H9 (cell line): ENCODE measurements around the gene PHLDA3. TPM values are rescaled to one million over a fixed set of nuclear protein-coding genes. Genes with fewer than 3 reads are reported as not detected.

ENCODE experiments used
- DNase-seq: peaks from one replicate; pipeline ENCODE4 v3.0.0-alpha.2; 2017
- H2AFZ ChIP-seq: one replicate; pipeline ENCODE4 v1.6.1; 2013; ENCODE audit warnings: mild to moderate bottlenecking, low read length, control low read depth, moderate library complexity
- H2AK5ac ChIP-seq: 2 replicates; pipeline ENCODE4 v1.6.1; 2013; ENCODE audit warnings: low read length, control low read depth, mixed read lengths; ENCODE audit not compliant: insufficient read length
- H2BK120ac ChIP-seq: one replicate; pipeline ENCODE4 v1.6.1; 2013; ENCODE audit warnings: low read depth, mild to moderate bottlenecking, low read length, control low read depth, inconsistent platforms; ENCODE audit not compliant: poor library complexity, severe bottlenecking
- H2BK12ac ChIP-seq: 2 replicates; pipeline ENCODE4 v1.6.1; 2013; ENCODE audit warnings: low read length, control low read depth, mixed read lengths, low read depth; ENCODE audit not compliant: insufficient read length
- H2BK15ac ChIP-seq: 2 replicates; pipeline ENCODE4 v1.6.1; 2013; ENCODE audit warnings: low read depth, low read length, control low read depth
- H2BK20ac ChIP-seq: one replicate; pipeline ENCODE4 v1.6.1; 2013; ENCODE audit warnings: low read depth, mild to moderate bottlenecking, low read length, control low read depth, inconsistent platforms; ENCODE audit not compliant: poor library complexity, severe bottlenecking
- H2BK5ac ChIP-seq: 2 replicates; pipeline ENCODE4 v1.6.1; 2013; ENCODE audit warnings: low read length, control low read depth, mixed read lengths; ENCODE audit not compliant: insufficient read length
- H3K14ac ChIP-seq: 2 replicates; pipeline ENCODE4 v1.6.1; 2013; ENCODE audit warnings: low read length, control low read depth; ENCODE audit not compliant: insufficient read depth
- H3K18ac ChIP-seq: 2 replicates; pipeline ENCODE4 v1.6.1; 2013; ENCODE audit warnings: low read depth, mild to moderate bottlenecking, mixed read lengths, low read length, control low read depth; ENCODE audit not compliant: insufficient read length
- H3K23ac ChIP-seq: 2 replicates; pipeline ENCODE4 v1.6.1; 2013; ENCODE audit warnings: low read length, control low read depth, mixed read lengths, low read depth; ENCODE audit not compliant: insufficient read length
- H3K23me2 ChIP-seq: 2 replicates; pipeline ENCODE4 v1.6.1; 2013; ENCODE audit warnings: low read depth, mild to moderate bottlenecking, mixed read lengths, low read length, control low read depth; ENCODE audit not compliant: insufficient read length, poor library complexity, severe bottlenecking
- H3K27ac ChIP-seq: 2 replicates; pipeline ENCODE4 v1.5.1; 2013; ENCODE audit warnings: low read length, control low read depth, mixed read lengths, low read depth; ENCODE audit not compliant: insufficient read length
- H3K27me3 ChIP-seq: 2 replicates; pipeline ENCODE4 v1.6.1; 2013; ENCODE audit warnings: low read length, control low read depth, inconsistent platforms; ENCODE audit not compliant: insufficient read depth
- H3K4ac ChIP-seq: 2 replicates; pipeline ENCODE4 v1.6.1; 2013; ENCODE audit warnings: low read depth, mild to moderate bottlenecking, control low read depth, inconsistent platforms, low read length, moderate library complexity
- H3K4me1 ChIP-seq: 2 replicates; pipeline ENCODE4 v1.6.1; 2013; ENCODE audit warnings: low read length, control low read depth, inconsistent platforms; ENCODE audit not compliant: insufficient read depth
- H3K4me2 ChIP-seq: 2 replicates; pipeline ENCODE4 v1.6.1; 2013; ENCODE audit warnings: low read length, control low read depth, mixed read lengths; ENCODE audit not compliant: insufficient read length, insufficient read depth
- H3K56ac ChIP-seq: 2 replicates; pipeline ENCODE4 v1.6.1; 2013; ENCODE audit warnings: low read depth, mild to moderate bottlenecking, mixed read lengths, low read length, control low read depth; ENCODE audit not compliant: insufficient read length
- H3K79me1 ChIP-seq: 2 replicates; pipeline ENCODE4 v1.6.1; 2013; ENCODE audit warnings: low read depth, mild to moderate bottlenecking, moderate library complexity, low read length, control low read depth, inconsistent platforms; ENCODE audit not compliant: insufficient read depth, poor library complexity, severe bottlenecking
- H3K79me2 ChIP-seq: 2 replicates; pipeline ENCODE4 v1.6.1; 2013; ENCODE audit warnings: low read length, control low read depth, inconsistent platforms; ENCODE audit not compliant: insufficient read depth
- H3K9ac ChIP-seq: 2 replicates; pipeline ENCODE4 v1.6.1; 2013; ENCODE audit warnings: low read length, control low read depth, mixed read lengths; ENCODE audit not compliant: insufficient read length; ENCODE audit errors: extremely low read depth
- H3K9me3 ChIP-seq: one replicate; pipeline ENCODE4 v1.6.1; 2013; ENCODE audit warnings: low read depth, low read length, inconsistent platforms; ENCODE audit not compliant: control insufficient read depth
- H3T11ph ChIP-seq: one replicate; pipeline ENCODE4 v1.6.1; 2013; ENCODE audit warnings: mild to moderate bottlenecking, low read length, control low read depth, inconsistent platforms
- H4K20me1 ChIP-seq: one replicate; pipeline ENCODE4 v1.6.1; 2013; ENCODE audit not compliant: control insufficient read depth, insufficient read length, insufficient read depth
- H4K5ac ChIP-seq: 2 replicates; pipeline ENCODE4 v1.6.1; 2013; ENCODE audit warnings: low read depth, mild to moderate bottlenecking, mixed read lengths, low read length, control low read depth; ENCODE audit not compliant: insufficient read length
- H4K8ac ChIP-seq: replicated peaks from 2 replicates; pipeline ENCODE4 v1.6.1; 2013; ENCODE audit warnings: low read length, control low read depth, mixed read lengths, low read depth; ENCODE audit not compliant: insufficient read length
- H4K91ac ChIP-seq: 2 replicates; pipeline ENCODE4 v1.6.1; 2013; ENCODE audit warnings: low read depth, mild to moderate bottlenecking, moderate library complexity, mixed read lengths, low read length, control low read depth; ENCODE audit not compliant: insufficient read length
- H3K27ac Mint-ChIP-seq, 3 experiments: 2 replicates in 2 of 3; 3 replicates in 1 of 3; pipeline ENCODE4 v1.8.0; 2020 to 2021; ENCODE audit warnings: mixed read lengths in 3 of 3, mild to moderate bottlenecking in 1 of 3, moderate library complexity in 1 of 3
- H3K27me3 Mint-ChIP-seq: 2 replicates; pipeline ENCODE4 v1.8.0; 2021; ENCODE audit warnings: low read depth, mild to moderate bottlenecking, moderate library complexity, mixed read lengths
- H3K36me3 Mint-ChIP-seq, 3 experiments: 2 replicates in 2 of 3; 3 replicates in 1 of 3; pipeline ENCODE4 v1.8.0; 2020 to 2021; ENCODE audit warnings: low read depth in 3 of 3, mixed read lengths in 3 of 3; ENCODE audit not compliant: insufficient read depth in 1 of 3
- H3K4me1 Mint-ChIP-seq, 2 experiments: 2 replicates each; pipeline ENCODE4 v1.8.0; 2020; ENCODE audit warnings: mixed read lengths in 2 of 2
- H3K4me3 Mint-ChIP-seq, 2 experiments: 2 replicates in 1 of 2; 3 replicates in 1 of 2; pipeline ENCODE4 v1.8.0; 2020 to 2021; ENCODE audit warnings: mild to moderate bottlenecking in 2 of 2, mixed read lengths in 2 of 2, moderate library complexity in 1 of 2
- H3K9me3 Mint-ChIP-seq, 2 experiments: 2 replicates in 1 of 2; 3 replicates in 1 of 2; pipeline ENCODE4 v1.8.0; 2020; ENCODE audit warnings: mild to moderate bottlenecking in 2 of 2, mixed read lengths in 2 of 2, moderate library complexity in 1 of 2
- CTCF ChIP-seq: fragments of 200-600 bp; sonication (generic); conservative IDR thresholded peaks from 3 replicates; pipeline ENCODE4 v1.8.0; 2021; ENCODE audit warnings: antibody characterized with exemption, mild to moderate bottlenecking
- WGBS: extraction: QIAGEN DNeasy Blood & Tissue Kit; methylation state at CpG from one replicate; pipeline ENCODE4 v1.1.7; 2013; ENCODE audit warnings: missing lambda C conversion rate, low lambda C conversion rate, mixed read lengths; ENCODE audit not compliant: insufficient read length; ENCODE audit errors: extremely low coverage; 5-methylcytosine and 5-hydroxymethylcytosine counted together
- total RNA-seq: library from RNA; stranded (reverse); gene quantifications from 2 replicates; pipeline ENCODE4 v1.2.1, GENCODE V29; 2021

The PHLDA3 gene
- total RNA-seq, 1 experiment from 2014 or later: 53.9 TPM

- H3K79me2 ChIP-seq: no peaks in the 10 kb centered on the region
- H2BK12ac ChIP-seq: no peak overlapping the region
- no peak overlapping the region for H4K5ac ChIP-seq
- no peaks in the 10 kb centered on the region for H3K79me1 ChIP-seq
- no peak overlapping the region for H3T11ph ChIP-seq
- no peak for TF ChIP-seq CTCF
- H2BK120ac ChIP-seq: no peak overlapping the region
- Mint-ChIP-seq H3K9me3 (no peaks in the 10 kb centered on the region), H3K36me3 (no peaks in the 10 kb centered on the region), H3K4me1 (peaks cover 19 to 20% of the 10 kb centered on the region in 2 experiments), H3K27ac (no peak overlapping the region; a peak in 1 of 7 replicates), H3K27me3 (peaks cover 3% of the 10 kb centered on the region; the same call in 1 of the 2 replicates), H3K4me3 (no peak overlapping the region)
- no peaks in the 10 kb centered on the region for H3K27me3 ChIP-seq
- H4K8ac ChIP-seq: no peak overlapping the region
- H3K23ac ChIP-seq: no peak overlapping the region
- no peak overlapping the region for H3K18ac ChIP-seq
- DNase-seq: no peak
- H3K4me2 ChIP-seq: no peak overlapping the region
- H4K20me1 ChIP-seq: no peaks in the 10 kb centered on the region
- no peak overlapping the region for H2BK5ac ChIP-seq
- H3K23me2 ChIP-seq: no peaks in the 10 kb centered on the region
- no peak overlapping the region for H2AK5ac ChIP-seq
- no peaks in the 10 kb centered on the region; the same call in 1 of the 2 replicates for H3K4me1 ChIP-seq
- no peak overlapping the region for H2AFZ ChIP-seq
- no peak overlapping the region for H3K27ac ChIP-seq
- no peaks in the 10 kb centered on the region for H3K9me3 ChIP-seq
- no peak overlapping the region for H3K14ac ChIP-seq
- no peak overlapping the region for H3K4ac ChIP-seq
- no peak overlapping the region for H3K56ac ChIP-seq
- WGBS: no CpG with 5 or more reads among the region's 9 CpGs
- no peak overlapping the region for H2BK15ac ChIP-seq
- no peak overlapping the region for H2BK20ac ChIP-seq
- H4K91ac ChIP-seq: no peak overlapping the region
- no peak overlapping the region for H3K9ac ChIP-seq
Measured at GRCh38 chr1:201515062-201515750, 46.2 kb upstream of the PHLDA3 start.
